H1 (cell line): ENCODE measurements around the gene RNU11.
A peak's percentile ranks its signal among the peaks of the same experiment; 100 is the strongest.

ENCODE experiments used
- KDM5A ChIP-seq: fragments of 200-600 bp; IDR thresholded peaks from 2 replicates; pipeline ENCODE4 v1.7.1; 2012; ENCODE audit warnings: mild to moderate bottlenecking, low read length, inconsistent platforms, mixed read lengths
- TAF7 ChIP-seq: optimal IDR thresholded peaks from 2 replicates; pipeline ENCODE3; 2011; ENCODE audit warnings: low read depth, mild to moderate bottlenecking, inconsistent platforms, low read length, moderate library complexity, borderline replicate concordance
- TEAD4 ChIP-seq: IDR thresholded peaks from 2 replicates; pipeline ENCODE4 v1.6.1; 2012; ENCODE audit warnings: low read depth, low read length, inconsistent platforms, mixed read lengths

- TF ChIP-seq KDM5A (no peak), TEAD4 (peak; percentile 50; the same call in 1 of the 2 replicates), TAF7 (peak; percentile 100)
Measured at GRCh38 chr1:28648474-28649198, at the start of gene RNU11.
